H9 (cell line): ENCODE results near the gene RASA2. TPM values are rescaled to one million over a fixed set of nuclear protein-coding genes. Genes with fewer than 3 reads are reported as not detected.
"Not testable (repeated sequence)": the region's sequence is repeated elsewhere in the genome, so short reads cannot be mapped to it uniquely, and the experiment has no call there.

Experiments
- DNase-seq: peaks from one replicate; pipeline ENCODE4 v3.0.0-alpha.2; 2017
- H2AFZ ChIP-seq: one replicate; pipeline ENCODE4 v1.6.1; 2013; ENCODE audit warnings: mild to moderate bottlenecking, low read length, control low read depth, moderate library complexity
- H2AK5ac ChIP-seq: 2 replicates; pipeline ENCODE4 v1.6.1; 2013; ENCODE audit warnings: low read length, control low read depth, mixed read lengths; ENCODE audit not compliant: insufficient read length
- H2BK120ac ChIP-seq: one replicate; pipeline ENCODE4 v1.6.1; 2013; ENCODE audit warnings: low read depth, mild to moderate bottlenecking, low read length, control low read depth, inconsistent platforms; ENCODE audit not compliant: poor library complexity, severe bottlenecking
- H2BK12ac ChIP-seq: 2 replicates; pipeline ENCODE4 v1.6.1; 2013; ENCODE audit warnings: low read length, control low read depth, mixed read lengths, low read depth; ENCODE audit not compliant: insufficient read length
- H2BK15ac ChIP-seq: 2 replicates; pipeline ENCODE4 v1.6.1; 2013; ENCODE audit warnings: low read depth, low read length, control low read depth
- H2BK20ac ChIP-seq: one replicate; pipeline ENCODE4 v1.6.1; 2013; ENCODE audit warnings: low read depth, mild to moderate bottlenecking, low read length, control low read depth, inconsistent platforms; ENCODE audit not compliant: poor library complexity, severe bottlenecking
- H2BK5ac ChIP-seq: 2 replicates; pipeline ENCODE4 v1.6.1; 2013; ENCODE audit warnings: low read length, control low read depth, mixed read lengths; ENCODE audit not compliant: insufficient read length
- H3K14ac ChIP-seq: 2 replicates; pipeline ENCODE4 v1.6.1; 2013; ENCODE audit warnings: low read length, control low read depth; ENCODE audit not compliant: insufficient read depth
- H3K18ac ChIP-seq: 2 replicates; pipeline ENCODE4 v1.6.1; 2013; ENCODE audit warnings: low read depth, mild to moderate bottlenecking, mixed read lengths, low read length, control low read depth; ENCODE audit not compliant: insufficient read length
- H3K23ac ChIP-seq: 2 replicates; pipeline ENCODE4 v1.6.1; 2013; ENCODE audit warnings: low read length, control low read depth, mixed read lengths, low read depth; ENCODE audit not compliant: insufficient read length
- H3K23me2 ChIP-seq: 2 replicates; pipeline ENCODE4 v1.6.1; 2013; ENCODE audit warnings: low read depth, mild to moderate bottlenecking, mixed read lengths, low read length, control low read depth; ENCODE audit not compliant: insufficient read length, poor library complexity, severe bottlenecking
- H3K27ac ChIP-seq: 2 replicates; pipeline ENCODE4 v1.5.1; 2013; ENCODE audit warnings: low read length, control low read depth, mixed read lengths, low read depth; ENCODE audit not compliant: insufficient read length
- H3K27me3 ChIP-seq: 2 replicates; pipeline ENCODE4 v1.6.1; 2013; ENCODE audit warnings: low read length, control low read depth, inconsistent platforms; ENCODE audit not compliant: insufficient read depth
- H3K4ac ChIP-seq: 2 replicates; pipeline ENCODE4 v1.6.1; 2013; ENCODE audit warnings: low read depth, mild to moderate bottlenecking, control low read depth, inconsistent platforms, low read length, moderate library complexity
- H3K4me1 ChIP-seq: 2 replicates; pipeline ENCODE4 v1.6.1; 2013; ENCODE audit warnings: low read length, control low read depth, inconsistent platforms; ENCODE audit not compliant: insufficient read depth
- H3K4me2 ChIP-seq: 2 replicates; pipeline ENCODE4 v1.6.1; 2013; ENCODE audit warnings: low read length, control low read depth, mixed read lengths; ENCODE audit not compliant: insufficient read length, insufficient read depth
- H3K56ac ChIP-seq: 2 replicates; pipeline ENCODE4 v1.6.1; 2013; ENCODE audit warnings: low read depth, mild to moderate bottlenecking, mixed read lengths, low read length, control low read depth; ENCODE audit not compliant: insufficient read length
- H3K79me1 ChIP-seq: 2 replicates; pipeline ENCODE4 v1.6.1; 2013; ENCODE audit warnings: low read depth, mild to moderate bottlenecking, moderate library complexity, low read length, control low read depth, inconsistent platforms; ENCODE audit not compliant: insufficient read depth, poor library complexity, severe bottlenecking
- H3K79me2 ChIP-seq: 2 replicates; pipeline ENCODE4 v1.6.1; 2013; ENCODE audit warnings: low read length, control low read depth, inconsistent platforms; ENCODE audit not compliant: insufficient read depth
- H3K9ac ChIP-seq: 2 replicates; pipeline ENCODE4 v1.6.1; 2013; ENCODE audit warnings: low read length, control low read depth, mixed read lengths; ENCODE audit not compliant: insufficient read length; ENCODE audit errors: extremely low read depth
- H3K9me3 ChIP-seq: one replicate; pipeline ENCODE4 v1.6.1; 2013; ENCODE audit warnings: low read depth, low read length, inconsistent platforms; ENCODE audit not compliant: control insufficient read depth
- H3T11ph ChIP-seq: one replicate; pipeline ENCODE4 v1.6.1; 2013; ENCODE audit warnings: mild to moderate bottlenecking, low read length, control low read depth, inconsistent platforms
- H4K20me1 ChIP-seq: one replicate; pipeline ENCODE4 v1.6.1; 2013; ENCODE audit not compliant: control insufficient read depth, insufficient read length, insufficient read depth
- H4K5ac ChIP-seq: 2 replicates; pipeline ENCODE4 v1.6.1; 2013; ENCODE audit warnings: low read depth, mild to moderate bottlenecking, mixed read lengths, low read length, control low read depth; ENCODE audit not compliant: insufficient read length
- H4K8ac ChIP-seq: replicated peaks from 2 replicates; pipeline ENCODE4 v1.6.1; 2013; ENCODE audit warnings: low read length, control low read depth, mixed read lengths, low read depth; ENCODE audit not compliant: insufficient read length
- H4K91ac ChIP-seq: 2 replicates; pipeline ENCODE4 v1.6.1; 2013; ENCODE audit warnings: low read depth, mild to moderate bottlenecking, moderate library complexity, mixed read lengths, low read length, control low read depth; ENCODE audit not compliant: insufficient read length
- H3K27ac Mint-ChIP-seq, 3 experiments: 2 replicates in 2 of 3; 3 replicates in 1 of 3; pipeline ENCODE4 v1.8.0; 2020 to 2021; ENCODE audit warnings: mixed read lengths in 3 of 3, mild to moderate bottlenecking in 1 of 3, moderate library complexity in 1 of 3
- H3K27me3 Mint-ChIP-seq: 2 replicates; pipeline ENCODE4 v1.8.0; 2021; ENCODE audit warnings: low read depth, mild to moderate bottlenecking, moderate library complexity, mixed read lengths
- H3K36me3 Mint-ChIP-seq, 3 experiments: 2 replicates in 2 of 3; 3 replicates in 1 of 3; pipeline ENCODE4 v1.8.0; 2020 to 2021; ENCODE audit warnings: low read depth in 3 of 3, mixed read lengths in 3 of 3; ENCODE audit not compliant: insufficient read depth in 1 of 3
- H3K4me1 Mint-ChIP-seq, 2 experiments: 2 replicates each; pipeline ENCODE4 v1.8.0; 2020; ENCODE audit warnings: mixed read lengths in 2 of 2
- H3K4me3 Mint-ChIP-seq, 2 experiments: 2 replicates in 1 of 2; 3 replicates in 1 of 2; pipeline ENCODE4 v1.8.0; 2020 to 2021; ENCODE audit warnings: mild to moderate bottlenecking in 2 of 2, mixed read lengths in 2 of 2, moderate library complexity in 1 of 2
- H3K9me3 Mint-ChIP-seq, 2 experiments: 2 replicates in 1 of 2; 3 replicates in 1 of 2; pipeline ENCODE4 v1.8.0; 2020; ENCODE audit warnings: mild to moderate bottlenecking in 2 of 2, mixed read lengths in 2 of 2, moderate library complexity in 1 of 2
- WGBS: extraction: QIAGEN DNeasy Blood & Tissue Kit; methylation state at CpG from one replicate; pipeline ENCODE4 v1.1.7; 2013; ENCODE audit warnings: missing lambda C conversion rate, low lambda C conversion rate, mixed read lengths; ENCODE audit not compliant: insufficient read length; ENCODE audit errors: extremely low coverage; 5-methylcytosine and 5-hydroxymethylcytosine counted together
- total RNA-seq: library from RNA; stranded (reverse); gene quantifications from 2 replicates; pipeline ENCODE4 v1.2.1, GENCODE V29; 2021

Gene RASA2
- total RNA-seq, 1 experiment from 2014 or later = 24.4 TPM

DNA sequence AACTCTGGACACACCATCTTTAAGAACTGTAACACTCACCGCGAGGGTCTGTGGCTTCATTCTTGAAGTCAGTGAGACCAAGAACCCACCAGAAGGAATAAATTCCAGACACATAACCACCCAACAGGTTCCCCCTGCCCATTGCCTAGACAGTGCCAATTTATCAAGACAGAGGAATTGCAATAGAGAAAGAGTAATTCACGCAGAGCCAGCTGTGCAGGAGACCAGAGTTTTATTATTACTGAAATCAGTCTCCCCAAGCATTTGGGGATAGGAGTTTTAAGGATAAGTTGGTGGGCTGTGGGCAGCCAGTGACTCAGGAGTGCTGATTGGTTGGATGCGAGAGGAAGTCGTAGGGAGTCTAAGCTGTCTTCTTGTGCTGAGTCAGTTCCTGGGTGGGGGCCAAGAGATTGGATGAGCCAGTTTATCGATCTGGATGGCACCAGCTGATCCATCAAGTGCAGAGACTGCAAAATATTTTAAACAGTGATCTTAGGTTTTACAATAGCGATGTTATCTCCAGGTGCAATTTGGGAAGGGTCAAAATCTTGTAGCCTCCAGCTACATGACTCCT is 142.1 kb downstream of the RASA2 start:
- not testable (repeated sequence) for H4K5ac ChIP-seq, H3K36me3 Mint-ChIP-seq, H3K23ac ChIP-seq, H3K9me3 ChIP-seq, H3K4me2 ChIP-seq, H4K8ac ChIP-seq, H4K20me1 ChIP-seq, H3K4me3 Mint-ChIP-seq, DNase-seq, H2BK12ac ChIP-seq, H2AK5ac ChIP-seq, H3K4ac ChIP-seq, H3K4me1 ChIP-seq, H3K27ac Mint-ChIP-seq, H3K27me3 ChIP-seq, H3T11ph ChIP-seq, H3K79me2 ChIP-seq, H3K18ac ChIP-seq, H2BK20ac ChIP-seq, H4K91ac ChIP-seq, H3K27ac ChIP-seq, H2BK15ac ChIP-seq, H3K27me3 Mint-ChIP-seq, H3K9ac ChIP-seq, H2BK5ac ChIP-seq, H3K23me2 ChIP-seq, H3K4me1 Mint-ChIP-seq, H3K14ac ChIP-seq, H3K56ac ChIP-seq, H2AFZ ChIP-seq, H2BK120ac ChIP-seq, H3K79me1 ChIP-seq
- peaks cover 9 to 14% of the 10 kb centered on the region in 2 experiments; a peak in 4 of 5 replicates for H3K9me3 Mint-ChIP-seq
- no CpG with 5 or more reads among the region's 7 CpGs for WGBS
